ENCODE measurements around the gene PIR. TPM values are rescaled to one million over a fixed set of nuclear protein-coding genes. Genes with fewer than 3 reads are reported as not detected.

PIR gene
- total and polyA plus RNA-seq, 2 donors (not counting 3 experiments of a cell fraction or from before 2014, with no cell fraction given), result 89.0 to 108 TPM

- H3K27me3 ChIP-seq (ENCODE audit: control insufficient read depth in 2 of 2, insufficient read depth in 2 of 2, low read length in 2 of 2), result no peaks in the 10 kb centered on the region
- ChIA-PET CTCF (interaction anchor here (0.9 to 2.5 kb wide), 6 partner anchors 10 to 216 kb away, joined by 3 to 8 read pairs (median 6); no protein-coding TSS in a partner anchor), POLR2A (no interaction called here)
- no TSS peak for BruUV-seq (replicated peaks)
- H3K4me2 ChIP-seq (ENCODE audit: insufficient read depth, low read length), result no peak overlapping the region
- no peak overlapping the region for H2AFZ ChIP-seq (ENCODE audit: low read depth, low read length)
- H3K9ac ChIP-seq (replicated peaks; ENCODE audit: extremely low read depth, insufficient read depth, low read length), result no peak overlapping the region
- FAIRE-seq, result peak; percentile 75
- no peak overlapping the region for H3K4me3 ChIP-seq (replicated peaks in 1 of 3; ENCODE audit: insufficient read depth in 1 of 3, low read depth in 1 of 3, low read length in 3 of 3)
- H3K79me2 ChIP-seq (ENCODE audit: control insufficient read depth, insufficient read depth, low read length), result no peaks in the 10 kb centered on the region
- dilution Hi-C loops (cut with MboI; ENCODE audit: extremely low pct_ligation_motif_present, low sequenced_read_pairs) (no loop called here), intact Hi-C loops (cut with micrococcal nuclease) (loop anchor here (1.0 to 5.0 kb wide), 5 partner anchors 49 to 298 kb away; no protein-coding TSS in a partner anchor)
- H3K9me3 ChIP-seq (replicated peaks; ENCODE audit: control insufficient read depth, insufficient read depth, low read length), result no peaks in the 10 kb centered on the region
- no peaks in the 10 kb centered on the region for H4K20me1 ChIP-seq (replicated peaks; ENCODE audit: control insufficient read depth, extremely low read depth, insufficient read depth, low read length)
- peak; percentile 64 for DNase-seq (ENCODE audit: low read depth, low spot score)
- no peaks in the 10 kb centered on the region for H3K36me3 ChIP-seq (ENCODE audit: control insufficient read depth in 2 of 2, extremely low read depth in 1 of 2, insufficient read depth in 2 of 2, low read length in 2 of 2)
- no peak for TF ChIP-seq JUN (IDR thresholded peaks at IDR 0.05; ENCODE audit: borderline replicate concordance, insufficient read depth, insufficient read length, low read depth)
- no peak for TF ChIP-seq POLR2AphosphoS5 (IDR thresholded peaks at IDR 0.05; ENCODE audit: insufficient read depth, low read depth, low read length)
- TF ChIP-seq MYC (IDR thresholded peaks at IDR 0.05; ENCODE audit: low read depth, low read length), result no peak
- TF ChIP-seq CTCF (IDR thresholded peaks at IDR 0.05; ENCODE audit: extremely low read depth in 1 of 2, insufficient read depth in 1 of 2, low read depth in 1 of 2, low read length in 2 of 2), result peak; percentile 15 to 38
- no peak for TF ChIP-seq FOS (IDR thresholded peaks at IDR 0.05; ENCODE audit: borderline replicate concordance, insufficient read depth, low read length)
- no peak for TF ChIP-seq GATA2 (IDR thresholded peaks at IDR 0.05; ENCODE audit: insufficient read depth, insufficient read length, low read depth, low read length)
- TF ChIP-seq EZH2 (IDR thresholded peaks at IDR 0.05; ENCODE audit: borderline replicate concordance, low read depth, low read length, severe bottlenecking), result no peak
- no peak for TF ChIP-seq POLR2A (IDR thresholded peaks at IDR 0.05; ENCODE audit: low read depth, low read length)
- no peaks in the 10 kb centered on the region for H3K9me1 ChIP-seq (replicated peaks; ENCODE audit: control insufficient read depth, extremely low read depth, insufficient read depth, low read length)
- H3K27ac ChIP-seq (ENCODE audit: insufficient read depth, low read depth, low read length), result no peak overlapping the region
- H3K4me1 ChIP-seq (ENCODE audit: control insufficient read depth, extremely low read depth, insufficient read depth, low read length), result no peaks in the 10 kb centered on the region
Measured at GRCh38 chrX:15349046-15349445, 144.1 kb downstream of the PIR start.
